ENCODE measurements around the gene ETV6. TPM values are rescaled to one million over a fixed set of nuclear protein-coding genes. Genes with fewer than 3 reads are reported as not detected.

ETV6 gene
- total RNA-seq, 1 donor from 2014 or later, result 31.4 TPM

GRCh38 chr12:11795192-11795912 lies 145.9 kb downstream of the ETV6 start:
- Mint-ChIP-seq H3K27ac (peak overlapping the region; percentile 78), H3K9me3 (no peaks in the 10 kb centered on the region), H3K27me3 (ENCODE audit: low read depth) (no peaks in the 10 kb centered on the region), H3K36me3 (peaks cover 6% of the 10 kb centered on the region), H3K4me1 (peaks cover 56% of the 10 kb centered on the region), H3K4me3 (no peak overlapping the region)
- no peak for TF ChIP-seq CTCF (IDR thresholded peaks at IDR 0.05; ENCODE audit: unreplicated experiment)
- no peak for DNase-seq (ENCODE audit: low spot score in 2 of 2, unreplicated experiment in 2 of 2)

- no peak for DNase-seq (ENCODE audit: low spot score in 2 of 2, unreplicated experiment in 2 of 2)
- H3K27me3 Mint-ChIP-seq (ENCODE audit: low read depth), result no peaks in the 10 kb centered on the region
- TF ChIP-seq CTCF (IDR thresholded peaks at IDR 0.05; ENCODE audit: unreplicated experiment), result no peak
- peaks cover 6% of the 10 kb centered on the region for H3K36me3 Mint-ChIP-seq
- peaks cover 56% of the 10 kb centered on the region for H3K4me1 Mint-ChIP-seq
- no peaks in the 10 kb centered on the region for H3K9me3 Mint-ChIP-seq
- H3K27ac Mint-ChIP-seq, result peak overlapping the region; percentile 78
- no peak overlapping the region for H3K4me3 Mint-ChIP-seq
These were observed 146.5 kb downstream of the ETV6 start for GRCh38 chr12:11795913-11796459.

- H3K27ac Mint-ChIP-seq, result peak overlapping the region; percentile 78
- no peak for DNase-seq (ENCODE audit: low spot score in 2 of 2, unreplicated experiment in 2 of 2)
- H3K4me1 Mint-ChIP-seq, result peaks cover 54% of the 10 kb centered on the region
- TF ChIP-seq CTCF (IDR thresholded peaks at IDR 0.05; ENCODE audit: unreplicated experiment), result no peak
- no peaks in the 10 kb centered on the region for H3K27me3 Mint-ChIP-seq (ENCODE audit: low read depth)
- H3K36me3 Mint-ChIP-seq, result no peaks in the 10 kb centered on the region
- H3K9me3 Mint-ChIP-seq, result no peaks in the 10 kb centered on the region
- no peak overlapping the region for H3K4me3 Mint-ChIP-seq
These were observed 147.9 kb downstream of the ETV6 start for GRCh38 chr12:11797317-11797913.

- Mint-ChIP-seq H3K27ac (peak overlapping the region; percentile 78), H3K4me1 (peaks cover 54% of the 10 kb centered on the region), H3K9me3 (no peaks in the 10 kb centered on the region), H3K27me3 (ENCODE audit: low read depth) (no peaks in the 10 kb centered on the region), H3K36me3 (no peaks in the 10 kb centered on the region), H3K4me3 (no peak overlapping the region)
- TF ChIP-seq CTCF (IDR thresholded peaks at IDR 0.05; ENCODE audit: unreplicated experiment), result no peak
- no peak for DNase-seq (ENCODE audit: low spot score in 2 of 2, unreplicated experiment in 2 of 2)
These were observed 148.7 kb downstream of the ETV6 start for GRCh38 chr12:11798006-11798708.

GRCh38 chr12:11798856-11799501 lies 149.5 kb downstream of the ETV6 start:
- H3K27me3 Mint-ChIP-seq (ENCODE audit: low read depth), result no peaks in the 10 kb centered on the region
- peak overlapping the region; percentile 68 for H3K27ac Mint-ChIP-seq
- no peak for TF ChIP-seq CTCF (IDR thresholded peaks at IDR 0.05; ENCODE audit: unreplicated experiment)
- peaks cover 46% of the 10 kb centered on the region for H3K4me1 Mint-ChIP-seq
- no peak for DNase-seq (ENCODE audit: low spot score in 2 of 2, unreplicated experiment in 2 of 2)
- no peaks in the 10 kb centered on the region for H3K9me3 Mint-ChIP-seq
- H3K36me3 Mint-ChIP-seq, result peaks cover 1% of the 10 kb centered on the region
- no peak overlapping the region for H3K4me3 Mint-ChIP-seq
